GM19099 (cell line): ENCODE data around the gene GABRG3.

ENCODE experiments used
- POLR2A ChIP-seq: IDR thresholded peaks from 3 replicates; pipeline ENCODE4 v1.6.1; 2011; ENCODE audit warnings: low read depth; ENCODE audit not compliant: insufficient read length; ENCODE audit errors: extremely low read depth

Gene GABRG3

GRCh38 chr15:27328608-27329007 lies 357.6 kb downstream of the GABRG3 start:
- no peak for TF ChIP-seq POLR2A

GRCh38 chr15:27330326-27330725 lies 359.3 kb downstream of the GABRG3 start:
- TF ChIP-seq POLR2A, result no peak

DNA sequence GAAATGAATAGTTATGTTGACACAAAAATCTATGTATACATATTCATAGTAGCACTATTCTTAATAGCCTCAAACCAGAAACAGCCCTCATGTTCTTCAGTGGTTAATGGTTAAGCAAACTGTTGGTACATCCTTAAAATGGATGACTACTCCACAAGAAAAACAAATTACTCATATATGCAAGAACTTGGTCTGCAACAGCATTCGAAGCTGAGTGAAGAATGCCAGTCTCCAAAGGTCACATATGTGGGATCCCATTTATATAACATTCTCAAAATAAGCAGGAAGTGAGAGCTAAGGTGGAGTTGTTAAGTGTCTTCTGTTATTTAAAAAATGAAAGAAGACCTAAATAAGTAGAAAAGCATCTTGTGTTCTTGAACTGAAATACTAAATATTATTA lies 365.7 kb downstream of the GABRG3 start:
- TF ChIP-seq POLR2A, result no peak

GRCh38 chr15:27339138-27339537 lies 368.2 kb downstream of the GABRG3 start:
- TF ChIP-seq POLR2A, result no peak

DNA sequence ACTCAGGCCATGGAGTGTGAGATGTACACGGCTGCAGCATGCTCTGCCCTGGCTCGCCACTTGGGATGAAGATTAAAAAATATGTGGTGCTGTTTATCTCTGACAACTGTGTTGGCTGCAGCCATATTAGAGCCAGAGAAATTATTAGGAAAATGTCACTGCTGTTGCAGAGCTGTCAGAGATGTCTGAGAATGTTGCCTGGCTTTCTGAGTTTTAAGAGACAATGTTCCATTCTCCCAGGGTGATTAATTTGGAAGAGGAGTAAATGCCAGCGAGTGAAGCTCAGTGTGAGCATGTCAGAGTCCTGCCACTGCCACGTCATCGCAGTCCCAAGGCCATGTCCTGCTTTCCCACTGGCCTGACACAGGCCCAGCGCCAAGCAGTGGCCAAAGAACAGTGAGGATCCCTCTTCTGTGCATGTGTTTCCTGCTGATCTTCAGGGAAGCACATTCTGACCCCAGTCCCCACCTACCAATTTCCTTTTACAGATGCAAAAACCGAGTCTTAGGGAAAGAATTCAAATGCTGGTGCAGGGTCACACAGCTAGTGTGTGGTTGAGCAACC lies 370.9 kb downstream of the GABRG3 start:
- no peak for TF ChIP-seq POLR2A

DNA sequence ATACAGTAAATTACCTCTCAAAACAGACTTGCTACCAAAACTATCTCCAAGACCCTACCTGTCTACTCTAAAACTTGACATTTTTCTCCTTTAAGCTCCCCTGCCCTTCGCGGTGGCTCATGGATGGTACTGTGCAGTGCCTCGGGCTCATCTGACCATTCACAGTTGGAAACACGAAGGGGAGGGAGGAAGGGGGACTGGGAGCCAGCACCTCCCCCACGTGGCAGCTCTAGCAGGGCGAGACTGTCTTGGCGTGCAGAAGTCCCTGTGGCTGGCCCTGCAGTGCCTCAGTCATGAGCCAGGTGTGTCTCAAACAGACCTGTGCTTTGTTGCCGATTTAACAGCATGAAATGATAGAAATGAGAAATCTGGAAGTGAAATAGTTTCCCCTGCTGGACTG lies 372.0 kb downstream of the GABRG3 start:
- no peak for TF ChIP-seq POLR2A

- TF ChIP-seq POLR2A, result no peak
Measured at GRCh38 chr15:27352136-27352535, 381.2 kb downstream of the GABRG3 start.

GRCh38 chr15:27353856-27354255 lies 382.9 kb downstream of the GABRG3 start:
- no peak for TF ChIP-seq POLR2A

- no peak for TF ChIP-seq POLR2A
Measured at GRCh38 chr15:27358751-27359434, 387.9 kb downstream of the GABRG3 start.

DNA sequence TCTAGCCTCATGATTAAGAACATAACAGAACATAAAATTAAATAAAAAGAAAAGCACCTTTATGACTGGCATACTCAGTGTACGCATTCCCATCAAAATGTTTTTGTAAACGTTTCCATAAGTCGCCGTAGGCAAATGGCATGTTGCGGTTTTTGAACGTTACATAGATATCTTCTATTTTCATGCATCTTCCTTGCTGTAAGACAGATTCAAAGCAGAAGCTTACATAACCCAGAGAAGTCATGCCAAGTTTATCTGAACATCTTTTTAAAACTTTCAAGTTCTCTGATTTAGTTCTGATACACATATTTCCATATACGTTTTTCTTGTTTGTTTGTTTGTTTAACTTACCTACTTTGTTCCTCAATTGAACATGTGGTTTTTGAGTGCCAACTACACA lies 388.6 kb downstream of the GABRG3 start:
- no peak for TF ChIP-seq POLR2A

DNA sequence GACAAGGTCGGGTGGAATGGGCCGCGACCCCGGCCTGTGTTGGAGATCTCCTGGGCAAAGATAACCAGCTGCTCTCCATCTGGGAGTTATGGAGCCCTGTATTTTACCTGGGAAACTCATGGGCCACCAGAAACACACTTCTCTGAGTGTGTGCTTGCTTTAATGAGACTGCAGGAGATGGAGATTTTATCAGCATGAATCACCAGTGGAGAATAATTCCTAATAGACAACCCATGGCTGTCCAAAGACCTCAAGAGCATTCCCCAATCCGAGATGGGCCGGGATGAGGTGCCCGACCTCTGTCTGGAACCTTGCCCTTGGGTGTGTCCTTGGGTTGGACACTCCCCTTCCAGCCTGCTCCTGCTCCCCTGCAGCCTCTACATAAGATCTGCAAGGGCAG lies 389.3 kb downstream of the GABRG3 start:
- TF ChIP-seq POLR2A, result no peak

DNA sequence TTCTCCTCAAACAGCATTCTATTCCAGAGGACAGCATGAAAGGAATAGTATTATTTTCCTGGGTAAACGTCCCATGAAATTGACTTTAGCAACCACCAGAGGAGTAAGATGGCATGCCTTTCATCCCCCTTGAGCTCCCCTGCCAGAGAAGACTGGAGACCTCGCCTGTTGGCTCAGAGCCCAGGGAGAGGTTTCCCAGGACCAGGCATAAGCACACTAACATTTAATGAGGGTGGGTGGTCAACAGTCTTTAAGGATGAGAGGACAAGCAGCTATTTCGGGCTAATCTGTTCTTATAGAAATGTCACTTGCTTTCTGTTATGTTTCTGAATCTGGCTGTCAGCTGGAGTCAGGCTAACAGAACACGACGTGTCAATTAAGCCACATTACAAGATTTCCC lies 390.5 kb downstream of the GABRG3 start:
- no peak for TF ChIP-seq POLR2A

- TF ChIP-seq POLR2A, result no peak
Measured at GRCh38 chr15:27365456-27365855, 394.5 kb downstream of the GABRG3 start.

- no peak for TF ChIP-seq POLR2A
Measured at GRCh38 chr15:27382361-27383025, 411.5 kb downstream of the GABRG3 start.

GRCh38 chr15:27383726-27384125 lies 412.7 kb downstream of the GABRG3 start:
- TF ChIP-seq POLR2A, result no peak

GRCh38 chr15:27392163-27392562 lies 421.2 kb downstream of the GABRG3 start:
- no peak for TF ChIP-seq POLR2A
